ENCODE measurements around the gene ZC3H12D. TPM values are rescaled to one million over a fixed set of nuclear protein-coding genes. Genes with fewer than 3 reads are reported as not detected.
A peak's percentile ranks its signal among the peaks of the same experiment; 100 is the strongest.

Gene ZC3H12D
- total and polyA plus RNA-seq, 11 donors, result 0.14 to 3.0 (median 0.42) TPM

GRCh38 chr6:149453597-149454345, 31.0 kb downstream of the ZC3H12D start:
- Histone ChIP-seq H3K36me3 (peaks cover 0 to 13% (median 0%) of the 10 kb centered on the region in 9 donors), H3K27ac (peak overlapping the region; percentile 12 to 91 (median 80)), H3K9me3 (no peaks in the 10 kb centered on the region), H3K4me3 (peak overlapping the region in 2 of 12 donors; percentile 6 to 21), H3K27me3 (peaks cover 0 to 35% (median 7%) of the 10 kb centered on the region in 9 donors), H3K4me1 (peaks cover 4 to 65% (median 50%) of the 10 kb centered on the region in 12 donors)
- DNase-seq, result no peak
- intact Hi-C loops (cut with DNase I), result loop anchor here in 5 of 10 donors (2.0 to 10.0 kb wide), 3 partner anchors 31 to 64 kb away; partner anchors contain the start of gene ZC3H12D (in 1 of the 5)
- TF ChIP-seq CTCF (IDR thresholded peaks at IDR 0.05) (no peak), POLR2A (IDR thresholded peaks at IDR 0.05) (no peak)
- WGBS, 4 donors, result 52 to 63% (median 55%) methylated on average over 6 of the region's 6 CpGs
- ATAC-seq, result no peak

- ATAC-seq (no peak), DNase-seq (no peak)
- peaks cover 0 to 10% (median 0%) of the 10 kb centered on the region in 9 donors for H3K36me3 ChIP-seq
- H3K9me3 ChIP-seq, result no peaks in the 10 kb centered on the region
- 89 to 95% (median 91%) methylated on average over 7 to 13 of the region's 13 CpGs for WGBS, 4 donors
- intact Hi-C loops (cut with DNase I), result loop anchor here in 5 of 10 donors (5.0 to 10.0 kb wide), 2 partner anchors 63 to 65 kb away; no protein-coding TSS in a partner anchor
- no peak overlapping the region for H3K4me3 ChIP-seq
- no peak overlapping the region for H3K27ac ChIP-seq
- H3K27me3 ChIP-seq, result peaks cover 0 to 47% (median 14%) of the 10 kb centered on the region in 9 donors
- H3K4me1 ChIP-seq, result peaks cover 4 to 59% (median 44%) of the 10 kb centered on the region in 12 donors
- TF ChIP-seq CTCF (IDR thresholded peaks at IDR 0.05), result no peak
- no peak for TF ChIP-seq POLR2A (IDR thresholded peaks at IDR 0.05)
Measured at GRCh38 chr6:149452037-149452939, 32.5 kb downstream of the ZC3H12D start.

GRCh38 chr6:149451376-149452036, 33.3 kb downstream of the ZC3H12D start:
- intact Hi-C loops (cut with DNase I), result loop anchor here in 5 of 10 donors (5.0 to 10.0 kb wide), 2 partner anchors 63 to 66 kb away; no protein-coding TSS in a partner anchor
- Histone ChIP-seq H3K4me1 (peaks cover 4 to 54% (median 39%) of the 10 kb centered on the region in 12 donors), H3K27me3 (peaks cover 0 to 50% (median 14%) of the 10 kb centered on the region in 9 donors), H3K4me3 (peak overlapping the region; percentile 42 to 61 (median 54)), H3K27ac (peak overlapping the region in 2 of 12 donors; percentile 22 to 39), H3K36me3 (peaks cover 0 to 3% (median 0%) of the 10 kb centered on the region in 9 donors), H3K9me3 (no peaks in the 10 kb centered on the region)
- peak in 1 of 5 donors; percentile 48 for DNase-seq
- ATAC-seq, result no peak
- 42 to 60% (median 44%) methylated on average over 26 to 47 of the region's 47 CpGs for WGBS, 4 donors
- TF ChIP-seq CTCF (IDR thresholded peaks at IDR 0.05) (no peak), POLR2A (IDR thresholded peaks at IDR 0.05) (no peak)

Measured in heart left ventricle (tissue), 16 donors.